ENCODE data around the gene GSE1.

GRCh38 chr16:85660843-85661739 lies 48.0 kb downstream of the GSE1 start:
- TF ChIP-seq CTCF (conservative IDR thresholded peaks at IDR 0.05; ENCODE audit: low read depth, low read length) (no peak), EZH2 (IDR thresholded peaks at IDR 0.05; ENCODE audit: low read length, unreplicated experiment) (no peak)

Measured in PC-3 (cell line).